Right cardiac atrium (tissue), 5 donors: Measurements from ENCODE around the gene TMEM218. TPM values are rescaled to one million over a fixed set of nuclear protein-coding genes. Genes with fewer than 3 reads are reported as not detected.

Experiments
- ATAC-seq, 2 donors: fragments of 200-7000 bp; cut with Tn5 transposase; one replicate each; pipeline versions ENCODE4 v1.8.0 to v1.9.1; 2020; ENCODE audit warnings: moderate library complexity in 2 of 2, mild to moderate bottlenecking in 1 of 2
- DNase-seq, 3 donors: peaks; one replicate each; pipeline ENCODE4 v3.0.0-alpha.2; 2020
- H3K27ac ChIP-seq: one replicate; pipeline ENCODE4 v1.5.1; 2013; ENCODE audit warnings: mild to moderate bottlenecking, low read length, control low read depth, moderate library complexity
- H3K27me3 ChIP-seq: one replicate; pipeline ENCODE4 v1.6.1; 2013; ENCODE audit not compliant: control insufficient read depth, insufficient read depth
- H3K4me1 ChIP-seq: one replicate; pipeline ENCODE4 v1.6.1; 2013; ENCODE audit warnings: low read length; ENCODE audit not compliant: control insufficient read depth, insufficient read depth
- H3K4me3 ChIP-seq: one replicate; pipeline ENCODE4 v1.5.1; 2013; ENCODE audit warnings: low read length, control low read depth
- H3K9me3 ChIP-seq: one replicate; pipeline ENCODE4 v1.6.1; 2013; ENCODE audit warnings: low read length; ENCODE audit not compliant: control insufficient read depth
- WGBS: extraction: QIAGEN DNeasy Blood & Tissue Kit; methylation state at CpG from one replicate; pipeline ENCODE4 v1.1.7; 2013; 5-methylcytosine and 5-hydroxymethylcytosine counted together
- intact Hi-C, 4 donors: fragments of 100-400 bp; cut with DNase I; formaldehyde crosslinking; loops; one replicate each; pipeline versions ENCODE4 v1.11.0 to v1.14.0; 2022 to 2023
- polyA plus RNA-seq: library from polyadenylated mRNA; stranded (reverse); fragments of 200-250 nt; gene quantifications from one replicate; pipeline ENCODE4 v1.2.3, GENCODE V29; 2013
- total RNA-seq, 4 donors: library from RNA; stranded (reverse); fragmentation: NEBNext Ultra II Directional; extraction: Animal tissue kit (Norgen Biotek cat#: 25700); gene quantifications; one replicate each; pipeline ENCODE4 v1.2.1, GENCODE V29; 2021
- donor health status: healthy with polysubstance abuse.
- donor health status: DM: no; HTN: yes; CAD: no.
- donor health status: DM: no; HTN: no; CAD: no.
- donor health status: DM: no; HTN: yes; CAD: no; lungs with severe emphysema.
- donor health status: DM: yes; HTN: yes; CAD: no.

Gene TMEM218
- total and polyA plus RNA-seq, 5 donors: 11.1 to 14.1 (median 11.8) TPM

DNA sequence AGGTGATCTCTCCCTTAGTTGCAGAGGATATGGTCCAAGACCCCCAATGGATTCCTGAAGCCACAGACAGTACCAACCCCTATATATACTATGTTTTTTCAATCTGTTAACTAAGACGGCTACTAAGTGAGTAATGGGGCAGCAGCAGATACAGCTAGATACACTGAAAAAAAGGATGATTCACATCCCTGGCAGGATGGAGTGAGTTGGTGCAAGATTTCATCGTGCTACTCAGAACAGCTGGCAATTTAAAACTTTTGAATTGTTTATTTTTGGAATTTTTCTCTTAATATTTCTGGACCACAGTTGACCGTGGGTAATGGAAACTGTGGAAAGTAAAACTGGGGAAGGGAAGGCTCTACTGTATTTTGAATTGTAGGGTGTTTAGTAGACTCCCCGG is 17.0 kb upstream of the TMEM218 start:
- no peak overlapping the region for H3K27ac ChIP-seq
- ATAC-seq (no peak), DNase-seq (no peak)
- H3K9me3 ChIP-seq: no peaks in the 10 kb centered on the region
- intact Hi-C loops: no loop called here
- H3K27me3 ChIP-seq: no peaks in the 10 kb centered on the region
- no peak overlapping the region for H3K4me3 ChIP-seq
- H3K4me1 ChIP-seq: peaks cover 3% of the 10 kb centered on the region
- WGBS: 67% methylated on average over 4 of the region's 4 CpGs

DNA sequence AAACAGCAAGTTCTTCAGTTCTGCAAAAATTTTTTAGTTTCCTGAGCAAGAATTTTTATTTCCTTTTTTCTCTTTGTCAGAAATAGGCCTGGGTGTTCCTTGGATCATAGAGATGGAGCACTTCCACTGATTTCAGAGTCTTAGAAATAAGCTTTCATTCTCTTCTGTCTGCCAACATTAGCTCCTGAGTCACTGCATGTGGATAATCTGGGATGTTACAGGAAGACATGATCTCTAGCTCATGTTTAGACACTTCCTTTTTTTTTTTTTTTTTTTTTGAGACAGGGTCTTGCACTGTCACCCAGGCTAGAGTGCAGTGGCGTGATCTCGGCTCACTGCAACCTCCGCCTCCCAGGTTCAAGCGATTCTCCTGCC is 13.2 kb upstream of the TMEM218 start:
- Histone ChIP-seq H3K4me1 (peaks cover 3% of the 10 kb centered on the region), H3K4me3 (no peak overlapping the region), H3K27me3 (no peaks in the 10 kb centered on the region), H3K9me3 (no peaks in the 10 kb centered on the region), H3K27ac (no peak overlapping the region)
- intact Hi-C loops: no loop called here
- WGBS: 84% methylated on average over 4 of the region's 4 CpGs
- ATAC-seq (no peak), DNase-seq (no peak)

GRCh38 chr11:125123947-125124617 is 12.7 kb upstream of the TMEM218 start:
- intact Hi-C loops: no loop called here
- DNase-seq (peak; percentile 67 to 87 (median 81)), ATAC-seq (peak; percentile 90 to 92)
- H3K4me3 ChIP-seq: no peak overlapping the region
- H3K9me3 ChIP-seq: no peaks in the 10 kb centered on the region
- no peak overlapping the region for H3K27ac ChIP-seq
- 58% methylated on average over 10 of the region's 10 CpGs for WGBS
- H3K4me1 ChIP-seq: peaks cover 3% of the 10 kb centered on the region
- H3K27me3 ChIP-seq: no peaks in the 10 kb centered on the region

DNA sequence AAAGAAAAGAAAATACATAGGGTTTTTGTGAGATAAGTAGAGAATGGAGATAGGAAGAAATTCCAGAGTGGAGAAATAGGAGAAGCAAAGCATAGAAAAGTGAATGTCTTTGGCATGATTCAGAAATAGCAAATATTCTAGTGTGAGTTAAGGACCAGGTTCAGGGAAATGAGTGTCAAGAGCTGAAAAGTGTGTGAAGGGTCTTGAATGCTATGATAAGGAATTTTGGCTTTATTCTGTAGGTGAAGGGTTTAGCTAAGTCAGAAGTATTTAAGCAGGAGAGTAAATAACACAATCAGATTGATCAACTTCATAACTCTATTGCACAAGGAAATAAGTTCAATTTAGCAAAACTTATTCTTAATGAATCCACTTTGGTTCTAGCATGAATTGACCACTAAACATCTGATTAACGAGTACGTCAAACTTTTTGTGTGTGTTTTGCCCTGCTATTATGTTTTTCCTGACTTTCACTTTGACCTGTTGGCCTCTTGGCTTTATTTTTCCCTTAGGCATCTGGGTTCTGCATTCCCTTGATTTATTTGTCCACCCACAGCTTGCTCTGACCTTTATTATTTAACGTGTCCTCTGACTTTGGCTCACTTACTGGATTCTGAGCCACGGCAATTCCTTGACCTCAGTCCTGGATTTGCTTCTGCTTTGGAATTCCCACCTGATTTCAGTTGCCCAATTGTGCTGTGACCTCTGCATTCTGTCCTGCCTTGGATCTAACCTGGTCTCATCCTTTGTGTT is 11.9 kb upstream of the TMEM218 start:
- no peak for ATAC-seq
- H3K27me3 ChIP-seq: no peaks in the 10 kb centered on the region
- WGBS: 78% methylated on average over 4 of the region's 4 CpGs
- peaks cover 3% of the 10 kb centered on the region for H3K4me1 ChIP-seq
- intact Hi-C loops: no loop called here
- no peak overlapping the region for H3K27ac ChIP-seq
- no peak overlapping the region for H3K4me3 ChIP-seq
- no peak for DNase-seq
- no peaks in the 10 kb centered on the region for H3K9me3 ChIP-seq

GRCh38 chr11:125117429-125117828 is 6.0 kb upstream of the TMEM218 start:
- H3K27ac ChIP-seq: no peak overlapping the region
- ATAC-seq (no peak), DNase-seq (no peak)
- WGBS: 60% methylated on average over 4 of the region's 4 CpGs
- no peaks in the 10 kb centered on the region for H3K27me3 ChIP-seq
- intact Hi-C loops: no loop called here
- no peaks in the 10 kb centered on the region for H3K4me1 ChIP-seq
- no peaks in the 10 kb centered on the region for H3K9me3 ChIP-seq
- H3K4me3 ChIP-seq: no peak overlapping the region

GRCh38 chr11:125114518-125114917 is 3.1 kb upstream of the TMEM218 start:
- H3K4me1 ChIP-seq: no peaks in the 10 kb centered on the region
- no peak overlapping the region for H3K27ac ChIP-seq
- ATAC-seq: no peak
- no peaks in the 10 kb centered on the region for H3K27me3 ChIP-seq
- no peaks in the 10 kb centered on the region for H3K9me3 ChIP-seq
- intact Hi-C loops: no loop called here
- WGBS: 71% methylated on average over 8 of the region's 8 CpGs
- no peak overlapping the region for H3K4me3 ChIP-seq
- no peak for DNase-seq

DNA sequence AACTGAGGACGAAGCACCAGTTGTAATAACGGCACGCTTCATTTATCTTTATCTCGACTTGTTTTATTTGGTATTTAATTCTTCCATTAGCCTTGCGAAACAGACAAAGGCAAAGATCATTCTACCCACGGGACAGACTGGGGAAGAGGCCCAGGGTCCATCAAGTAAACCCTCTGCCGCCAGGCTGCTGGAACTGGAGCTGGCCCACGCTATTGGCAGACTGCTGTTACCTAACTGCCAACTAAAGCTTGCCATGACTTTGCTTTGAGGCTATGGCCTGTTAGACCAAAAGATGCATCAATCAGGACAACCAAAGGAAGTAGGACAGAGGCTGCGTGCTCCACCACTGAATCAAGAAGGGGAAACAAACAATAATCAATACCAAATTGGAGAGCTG is 780 bp upstream of the TMEM218 start:
- Histone ChIP-seq H3K4me1 (no peaks in the 10 kb centered on the region), H3K4me3 (peak overlapping the region; percentile 43), H3K9me3 (no peaks in the 10 kb centered on the region), H3K27me3 (no peaks in the 10 kb centered on the region), H3K27ac (no peak overlapping the region)
- no peak for DNase-seq
- intact Hi-C loops: no loop called here
- ATAC-seq: no peak
- WGBS: 79% methylated on average over 9 of the region's 9 CpGs

DNA sequence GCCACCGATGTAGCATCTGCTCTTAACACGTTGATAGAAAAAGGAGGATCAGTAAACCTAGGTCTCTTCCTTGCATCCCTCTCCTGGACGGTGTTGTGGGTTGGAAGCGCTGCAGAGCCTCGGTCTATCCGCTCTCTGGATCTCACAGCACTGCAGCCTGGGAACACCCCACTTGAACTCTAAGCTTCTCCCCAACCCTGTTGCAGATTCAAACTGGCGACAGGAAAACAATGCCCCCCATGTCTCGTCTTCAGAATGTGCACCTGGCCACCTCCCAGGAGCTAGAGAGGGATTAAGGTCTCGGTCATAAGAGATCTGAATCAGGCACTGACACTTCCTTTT is 454 bp downstream of the TMEM218 start:
- intact Hi-C loops: no loop called here
- ATAC-seq: no peak
- Histone ChIP-seq H3K9me3 (no peaks in the 10 kb centered on the region), H3K4me3 (peak overlapping the region; percentile 88), H3K27me3 (no peaks in the 10 kb centered on the region), H3K27ac (peak overlapping the region; percentile 94), H3K4me1 (no peaks in the 10 kb centered on the region)
- no peak for DNase-seq
- 1% methylated on average over 9 of the region's 9 CpGs for WGBS

DNA sequence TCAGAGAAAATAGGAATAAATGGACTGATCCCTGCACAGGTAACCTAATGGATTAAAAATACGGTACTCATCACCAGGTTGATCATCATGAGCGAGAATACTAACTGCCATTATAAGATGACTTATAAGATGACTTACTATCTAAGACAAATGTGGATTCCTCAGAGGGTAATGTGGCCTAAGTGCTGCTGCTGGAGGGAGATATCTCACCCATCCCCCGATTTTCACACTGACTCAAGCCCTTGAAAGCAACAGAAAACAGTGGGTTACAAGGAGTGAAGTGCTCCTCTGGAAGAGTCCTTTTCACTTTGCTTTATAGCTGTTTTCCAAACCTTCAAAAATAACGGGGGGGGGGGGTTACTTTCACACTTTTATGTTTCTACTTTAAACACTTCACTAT is 920 bp downstream of the TMEM218 start:
- ATAC-seq (no peak), DNase-seq (no peak)
- Histone ChIP-seq H3K4me3 (peak overlapping the region; percentile 88), H3K27ac (no peak overlapping the region), H3K4me1 (no peaks in the 10 kb centered on the region), H3K27me3 (no peaks in the 10 kb centered on the region), H3K9me3 (no peaks in the 10 kb centered on the region)
- intact Hi-C loops: no loop called here
- WGBS: 53% methylated on average over 4 of the region's 4 CpGs

DNA sequence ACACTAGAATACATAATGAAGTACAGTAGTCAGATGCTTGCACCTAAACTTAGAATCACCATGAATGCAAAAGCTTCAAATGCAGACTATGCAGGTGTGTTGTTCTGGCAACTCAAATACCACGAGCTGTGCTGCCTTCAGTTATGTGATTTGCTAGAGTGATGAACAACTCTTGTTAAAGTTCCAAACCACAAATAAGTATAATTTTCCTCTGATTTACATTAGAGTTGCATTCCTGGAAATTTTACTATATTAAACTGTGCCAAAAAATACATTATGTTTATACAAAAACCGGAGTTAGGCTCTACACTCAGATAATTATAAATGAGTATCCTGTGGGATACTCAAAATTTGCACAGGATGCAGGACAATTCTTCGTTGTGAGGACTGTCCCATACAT is 3.0 kb downstream of the TMEM218 start:
- intact Hi-C loops: loop anchor here in 1 of 4 donors (10.0 kb wide), 1 partner anchor 236 kb away; no protein-coding TSS in a partner anchor
- WGBS: 63% methylated on average over 3 of the region's 3 CpGs
- ATAC-seq: no peak

DNA sequence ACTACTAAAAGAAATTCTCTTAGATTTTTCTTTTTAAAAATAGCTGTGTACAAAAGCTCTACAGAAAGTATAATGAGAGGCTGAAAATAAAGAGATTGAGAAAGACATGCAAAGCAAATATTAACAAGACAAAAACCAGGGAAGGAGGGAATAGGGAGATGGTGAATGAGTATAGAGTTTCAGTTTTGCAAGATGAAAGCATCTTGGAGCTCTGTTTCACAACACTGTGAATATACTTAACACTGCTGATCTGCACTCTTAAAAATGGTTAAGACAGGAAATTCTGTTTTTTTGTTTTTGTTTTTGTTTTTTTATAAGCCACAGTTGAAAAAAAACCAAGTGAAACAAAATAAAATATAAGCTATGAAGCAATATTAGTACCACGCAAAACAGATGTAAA is 5.5 kb downstream of the TMEM218 start:
- H3K27ac ChIP-seq: no peak overlapping the region
- no peaks in the 10 kb centered on the region for H3K27me3 ChIP-seq
- WGBS: 98% methylated on average over 1 of the region's 1 CpG
- intact Hi-C loops: loop anchor here in 1 of 4 donors (10.0 kb wide), 1 partner anchor 239 kb away; no protein-coding TSS in a partner anchor
- no peaks in the 10 kb centered on the region for H3K9me3 ChIP-seq
- no peaks in the 10 kb centered on the region for H3K4me1 ChIP-seq
- H3K4me3 ChIP-seq: no peak overlapping the region
- ATAC-seq (no peak), DNase-seq (no peak)

More for the DNA sequence above, 3.0 kb downstream of the TMEM218 start:
- Histone ChIP-seq H3K4me1 (no peaks in the 10 kb centered on the region), H3K27ac (no peak overlapping the region), H3K4me3 (no peak overlapping the region), H3K9me3 (no peaks in the 10 kb centered on the region), H3K27me3 (no peaks in the 10 kb centered on the region)
- no peak for DNase-seq
